Peyer's patch (tissue), 4 donors: ENCODE measurements around the gene SORBS1.

Experiments
- CTCF ChIP-seq, 6 experiments: fragments of 450-650 bp in 4 of 6; fragments of 200-600 bp in 2 of 6; sonication (generic) in 1 of 6; IDR thresholded peaks; one replicate each; pipeline ENCODE4 v1.5.1; 2017 to 2019; ENCODE audit warnings: antibody characterized with exemption in 6 of 6, mild to moderate bottlenecking in 3 of 6, moderate library complexity in 1 of 6
- POLR2A ChIP-seq, 2 donors: fragments of 450-650 bp; IDR thresholded peaks; one replicate each; pipeline ENCODE4 v1.5.1; 2017; ENCODE audit warnings: antibody characterized with exemption in 2 of 2, mild to moderate bottlenecking in 2 of 2, moderate library complexity in 2 of 2

- no peak for TF ChIP-seq CTCF (IDR thresholded peaks at IDR 0.05)
- no peak for TF ChIP-seq POLR2A (IDR thresholded peaks at IDR 0.05)
These were observed 126.6 kb downstream of the SORBS1 start for GRCh38 chr10:95434583-95434982.
